Measurements from ENCODE around the gene DHRSX. TPM values are rescaled to one million over a fixed set of nuclear protein-coding genes. Genes with fewer than 3 reads are reported as not detected.

DHRSX gene
- total RNA-seq, 2 donors from 2014 or later, result 11.6 to 14.2 TPM

DNA sequence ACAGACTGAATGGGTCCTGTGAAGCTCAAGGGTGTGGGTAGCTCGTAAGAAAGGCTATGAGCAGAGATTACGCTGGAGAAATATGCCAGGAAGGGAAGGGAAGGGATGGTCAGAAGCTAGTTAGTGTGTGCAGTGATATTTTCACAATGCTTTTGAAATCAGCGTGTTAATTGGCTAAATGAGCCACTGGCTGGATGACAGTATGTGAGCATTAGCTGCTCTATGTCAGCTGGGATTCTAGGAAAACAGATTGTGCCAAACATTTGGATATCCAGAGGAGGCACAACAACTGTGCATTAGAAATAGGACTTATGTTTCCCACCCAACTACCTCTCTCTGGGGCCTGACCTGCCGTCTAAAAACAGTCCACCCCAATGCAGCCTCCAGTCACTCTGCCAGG lies 168.5 kb downstream of the DHRSX start:
- no peak for ATAC-seq

DNA sequence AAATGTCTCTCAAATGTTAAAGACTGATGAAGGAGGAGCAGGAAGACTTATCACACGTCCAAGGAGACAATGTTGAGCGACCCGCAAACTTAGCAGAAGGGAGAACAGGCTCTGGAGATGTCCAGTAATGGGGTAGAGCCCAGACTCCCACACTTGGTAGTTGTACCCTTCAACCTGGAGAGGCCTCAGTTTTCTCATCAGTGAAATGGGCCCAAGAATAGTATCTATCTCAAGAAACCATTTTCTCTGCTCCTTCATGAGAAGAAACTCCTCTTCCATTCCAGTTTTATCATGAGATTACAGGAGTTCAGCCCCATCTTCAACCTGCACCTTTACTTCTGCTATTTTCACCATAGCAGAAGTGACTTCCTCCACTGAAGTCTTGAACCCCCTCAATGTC lies 169.9 kb downstream of the DHRSX start:
- no peaks in the 10 kb centered on the region for H3K9me3 ChIP-seq (ENCODE audit: control insufficient read depth, low read length, poor library complexity, severe bottlenecking)
- no peaks in the 10 kb centered on the region for H3K27me3 Mint-ChIP-seq
- H3K36me3 Mint-ChIP-seq (ENCODE audit: low read depth), result no peaks in the 10 kb centered on the region
- peaks cover 3% of the 10 kb centered on the region for H3K4me1 Mint-ChIP-seq
- no peak overlapping the region for H3K27ac Mint-ChIP-seq
- DNase-seq (no peak), ATAC-seq (no peak)
- H3K4me3 Mint-ChIP-seq, result no peak overlapping the region

More for the DNA sequence above, 168.5 kb downstream of the DHRSX start:
- H3K9me3 ChIP-seq (ENCODE audit: control insufficient read depth, low read length, poor library complexity, severe bottlenecking), result no peaks in the 10 kb centered on the region
- Mint-ChIP-seq H3K27ac (no peak overlapping the region), H3K4me1 (peaks cover 3% of the 10 kb centered on the region), H3K27me3 (no peaks in the 10 kb centered on the region), H3K4me3 (no peak overlapping the region), H3K36me3 (ENCODE audit: low read depth) (no peaks in the 10 kb centered on the region)
- no peak for DNase-seq

DNA sequence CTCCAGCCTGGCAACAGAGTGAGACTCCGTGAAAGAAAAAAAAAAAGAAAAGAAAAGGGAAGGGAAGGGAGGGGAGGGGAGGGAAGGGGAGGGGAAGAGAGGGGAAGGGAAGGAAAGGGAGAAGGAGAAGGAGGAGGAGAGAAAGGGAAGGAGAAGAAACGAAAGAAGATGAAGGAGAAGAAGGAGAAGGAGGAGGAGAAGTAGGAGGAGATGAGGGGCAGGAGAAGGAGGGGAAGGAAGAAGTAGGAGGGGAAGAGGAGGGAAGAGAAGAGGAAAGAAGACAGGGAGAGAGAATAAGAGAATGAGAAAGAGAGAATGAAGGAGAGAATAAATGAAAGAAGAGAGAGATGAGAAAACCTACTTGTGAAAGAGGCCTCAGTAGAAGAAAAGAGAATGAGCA lies 170.3 kb downstream of the DHRSX start:
- ATAC-seq (no peak), DNase-seq (no peak)
- H3K27ac Mint-ChIP-seq, result no peak overlapping the region
- no peaks in the 10 kb centered on the region for H3K27me3 Mint-ChIP-seq
- H3K4me1 Mint-ChIP-seq, result peaks cover 3% of the 10 kb centered on the region
- H3K4me3 Mint-ChIP-seq, result no peak overlapping the region
- no peaks in the 10 kb centered on the region for H3K9me3 ChIP-seq (ENCODE audit: control insufficient read depth, low read length, poor library complexity, severe bottlenecking)
- H3K36me3 Mint-ChIP-seq (ENCODE audit: low read depth), result no peaks in the 10 kb centered on the region

DNA sequence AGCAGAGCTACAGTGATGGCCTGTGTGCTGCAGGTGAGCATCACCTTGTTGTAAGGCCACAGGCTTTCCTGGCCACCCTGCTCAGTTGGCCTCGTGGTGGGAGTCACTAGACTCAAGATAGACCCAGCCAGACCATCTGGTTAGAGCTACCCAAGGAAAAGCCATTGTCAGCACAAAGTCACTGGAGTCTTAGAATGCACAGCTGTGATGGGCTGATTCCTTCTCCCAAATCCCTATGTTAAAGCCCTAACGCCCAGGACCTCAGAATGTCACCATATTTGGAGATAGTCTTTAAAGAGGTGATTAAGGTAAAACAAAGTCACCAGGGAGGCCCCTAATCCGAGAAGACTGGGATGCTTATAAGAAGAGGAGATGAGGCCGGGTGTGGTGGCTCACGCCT lies 173.4 kb downstream of the DHRSX start:
- ATAC-seq, result no peak
- H3K9me3 ChIP-seq (ENCODE audit: control insufficient read depth, low read length, poor library complexity, severe bottlenecking), result no peaks in the 10 kb centered on the region
- no peaks in the 10 kb centered on the region for H3K36me3 Mint-ChIP-seq (ENCODE audit: low read depth)
- no peak overlapping the region for H3K4me3 Mint-ChIP-seq
- H3K27me3 Mint-ChIP-seq, result no peaks in the 10 kb centered on the region
- no peak overlapping the region for H3K27ac Mint-ChIP-seq
- peaks cover 6% of the 10 kb centered on the region for H3K4me1 Mint-ChIP-seq
- no peak for DNase-seq

GRCh38 chrX:2325076-2325784 lies 175.5 kb downstream of the DHRSX start:
- peak in 1 of 3 donors; percentile 13 for DNase-seq
- peak; percentile 40 for ATAC-seq
- H3K27me3 Mint-ChIP-seq, result no peaks in the 10 kb centered on the region
- H3K36me3 Mint-ChIP-seq (ENCODE audit: low read depth), result no peaks in the 10 kb centered on the region
- peak overlapping the region; percentile 88 for H3K4me3 Mint-ChIP-seq
- H3K4me1 Mint-ChIP-seq, result peaks cover 2% of the 10 kb centered on the region
- H3K27ac Mint-ChIP-seq, result peak overlapping the region; percentile 79
- no peaks in the 10 kb centered on the region for H3K9me3 ChIP-seq (ENCODE audit: control insufficient read depth, low read length, poor library complexity, severe bottlenecking)

DNA sequence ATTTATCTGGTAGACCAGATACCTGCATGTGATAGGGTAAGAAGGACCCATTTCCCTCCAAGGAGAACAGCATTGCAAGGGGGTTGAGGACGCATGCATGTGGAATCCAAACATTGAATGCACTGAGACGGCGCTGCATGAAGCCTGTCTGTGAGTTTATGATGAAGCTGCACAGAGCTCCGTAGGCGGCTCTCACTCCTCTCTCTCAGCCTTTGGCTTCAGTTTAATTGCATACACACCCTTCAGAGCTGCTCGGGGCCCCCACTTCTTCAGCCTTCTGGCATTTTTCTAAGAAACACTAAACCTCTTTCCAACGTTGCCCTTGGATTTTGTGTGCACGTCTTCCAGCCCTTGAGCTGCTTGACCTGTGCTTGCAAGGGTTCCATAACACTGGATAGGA lies 176.6 kb downstream of the DHRSX start:
- H3K36me3 Mint-ChIP-seq (ENCODE audit: low read depth), result no peaks in the 10 kb centered on the region
- ATAC-seq (no peak), DNase-seq (no peak)
- H3K27me3 Mint-ChIP-seq, result no peaks in the 10 kb centered on the region
- peak overlapping the region; percentile 13 for H3K4me3 Mint-ChIP-seq
- peaks cover 2% of the 10 kb centered on the region for H3K4me1 Mint-ChIP-seq
- no peaks in the 10 kb centered on the region for H3K9me3 ChIP-seq (ENCODE audit: control insufficient read depth, low read length, poor library complexity, severe bottlenecking)
- peak overlapping the region; percentile 79 for H3K27ac Mint-ChIP-seq

DNA sequence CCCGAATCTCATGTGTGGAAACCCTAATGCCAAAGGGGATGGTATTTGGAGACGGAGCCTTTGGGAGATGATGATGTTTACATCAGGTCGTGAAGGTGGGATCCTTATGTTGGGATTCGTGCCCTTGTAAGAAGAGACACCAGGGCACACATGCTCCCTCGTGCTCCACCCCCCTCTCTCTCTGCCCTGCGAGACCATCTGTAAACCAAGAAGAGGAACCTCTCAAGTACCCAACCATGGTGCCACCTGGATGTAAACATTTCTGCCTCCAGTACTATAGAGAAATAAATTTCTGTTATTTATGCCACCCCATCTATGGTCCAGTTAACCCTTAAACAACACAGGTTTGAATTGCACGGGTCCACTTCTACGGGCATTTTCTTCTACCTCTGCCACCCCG lies 179.4 kb downstream of the DHRSX start:
- H3K27ac Mint-ChIP-seq, result no peak overlapping the region
- no peaks in the 10 kb centered on the region for H3K27me3 Mint-ChIP-seq
- H3K4me3 Mint-ChIP-seq, result no peak overlapping the region
- no peaks in the 10 kb centered on the region for H3K36me3 Mint-ChIP-seq (ENCODE audit: low read depth)
- H3K4me1 Mint-ChIP-seq, result peaks cover 2% of the 10 kb centered on the region
- ATAC-seq, result no peak
- H3K9me3 ChIP-seq (ENCODE audit: control insufficient read depth, low read length, poor library complexity, severe bottlenecking), result no peaks in the 10 kb centered on the region
- no peak for DNase-seq

DNA sequence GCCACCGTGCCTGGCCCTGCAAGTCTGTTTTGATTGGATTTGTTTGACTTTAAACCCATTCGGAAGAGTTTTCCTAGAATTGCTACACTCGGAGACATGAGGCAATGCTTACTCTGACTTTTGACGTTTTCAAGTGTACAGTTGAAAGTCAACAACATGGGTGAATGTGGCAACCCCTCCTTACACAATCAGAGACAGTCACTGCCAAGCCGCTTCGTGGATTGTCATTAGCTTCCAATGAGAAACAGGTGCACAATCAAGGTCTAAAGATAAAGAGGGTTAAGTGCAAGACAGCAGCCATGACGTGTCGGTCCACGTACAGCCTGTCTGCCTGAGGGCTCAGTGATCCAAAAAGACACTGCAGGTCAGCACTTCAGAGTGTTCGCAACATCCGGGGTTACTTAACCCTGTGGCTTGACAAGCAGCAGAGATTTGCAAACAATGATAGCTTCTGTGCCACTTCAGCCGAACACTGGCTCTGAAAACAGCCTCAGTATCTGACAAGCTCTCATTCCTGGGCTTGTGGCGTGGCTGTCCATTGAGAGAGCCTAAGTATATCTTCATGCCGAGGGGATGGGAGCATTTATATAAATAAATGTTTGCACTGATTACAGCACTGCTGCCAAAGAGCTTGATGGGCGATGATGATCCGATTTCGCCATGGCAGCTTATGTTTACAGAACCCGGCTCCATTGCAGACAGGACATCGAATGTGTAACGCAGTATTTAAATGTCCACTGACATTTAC lies 180.0 kb downstream of the DHRSX start:
- no peaks in the 10 kb centered on the region for H3K36me3 Mint-ChIP-seq (ENCODE audit: low read depth)
- no peak overlapping the region for H3K4me3 Mint-ChIP-seq
- peaks cover 2% of the 10 kb centered on the region for H3K4me1 Mint-ChIP-seq
- H3K9me3 ChIP-seq (ENCODE audit: control insufficient read depth, low read length, poor library complexity, severe bottlenecking), result no peaks in the 10 kb centered on the region
- DNase-seq (no peak), ATAC-seq (no peak)
- H3K27me3 Mint-ChIP-seq, result no peaks in the 10 kb centered on the region
- no peak overlapping the region for H3K27ac Mint-ChIP-seq

DNA sequence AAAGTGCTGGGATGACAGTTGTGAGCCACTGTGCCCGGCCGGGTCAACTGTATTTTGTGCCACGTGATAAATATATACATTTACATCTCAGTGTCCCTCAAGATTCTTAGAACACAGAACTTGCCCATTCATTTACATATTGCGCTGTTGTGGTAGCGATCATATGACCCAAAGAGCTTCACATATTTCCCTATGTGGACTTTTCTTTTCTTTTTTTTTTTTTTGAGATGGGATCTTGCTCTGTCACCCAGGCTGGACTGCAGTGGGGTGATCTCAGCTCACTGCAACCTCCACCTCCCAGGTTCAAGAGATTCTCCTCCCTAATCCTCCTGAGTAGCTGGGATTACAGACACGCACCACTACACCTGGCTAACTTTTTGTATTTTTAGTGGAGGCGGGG lies 180.7 kb downstream of the DHRSX start:
- H3K36me3 Mint-ChIP-seq (ENCODE audit: low read depth), result no peaks in the 10 kb centered on the region

GRCh38 chrX:2318371-2318770 lies 182.4 kb downstream of the DHRSX start:
- ATAC-seq, result no peak
- DNase-seq, result no peak
- Mint-ChIP-seq H3K27me3 (no peaks in the 10 kb centered on the region), H3K27ac (no peak overlapping the region), H3K4me3 (no peak overlapping the region), H3K4me1 (no peaks in the 10 kb centered on the region), H3K36me3 (ENCODE audit: low read depth) (no peaks in the 10 kb centered on the region)
- H3K9me3 ChIP-seq (ENCODE audit: control insufficient read depth, low read length, poor library complexity, severe bottlenecking), result no peaks in the 10 kb centered on the region

More for the DNA sequence above, 180.7 kb downstream of the DHRSX start:
- H3K4me1 Mint-ChIP-seq, result peaks cover 2% of the 10 kb centered on the region
- DNase-seq, result no peak
- ATAC-seq, result no peak
- no peaks in the 10 kb centered on the region for H3K27me3 Mint-ChIP-seq
- no peaks in the 10 kb centered on the region for H3K9me3 ChIP-seq (ENCODE audit: control insufficient read depth, low read length, poor library complexity, severe bottlenecking)
- no peak overlapping the region for H3K4me3 Mint-ChIP-seq
- no peak overlapping the region for H3K27ac Mint-ChIP-seq

DNA sequence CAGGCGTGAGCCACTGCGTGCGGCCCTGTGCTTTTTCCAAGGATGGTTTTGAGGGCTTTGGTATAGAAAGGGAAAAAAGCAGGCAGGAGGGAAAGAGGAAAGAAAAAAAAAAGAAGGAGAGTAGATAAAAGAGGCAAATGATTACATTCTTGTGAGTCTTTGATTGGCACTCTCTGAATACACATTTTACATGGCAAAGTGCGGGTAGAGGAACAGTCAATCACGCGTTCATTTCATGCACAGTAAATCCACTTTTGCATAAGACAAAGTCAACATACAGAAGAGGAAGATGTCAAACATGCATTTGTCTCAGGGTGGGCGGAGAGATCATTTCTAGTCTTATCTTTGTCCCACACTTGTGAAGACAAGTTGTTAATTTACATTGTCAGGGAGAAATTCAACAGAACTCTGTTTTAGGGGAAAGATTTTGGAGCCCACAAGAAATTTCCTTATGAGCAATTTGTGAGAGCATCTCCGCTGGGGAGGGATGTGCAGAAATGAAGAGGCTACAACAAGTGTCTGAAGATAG lies 183.2 kb downstream of the DHRSX start:
- H3K4me3 Mint-ChIP-seq, result no peak overlapping the region
- ATAC-seq, result no peak

DNA sequence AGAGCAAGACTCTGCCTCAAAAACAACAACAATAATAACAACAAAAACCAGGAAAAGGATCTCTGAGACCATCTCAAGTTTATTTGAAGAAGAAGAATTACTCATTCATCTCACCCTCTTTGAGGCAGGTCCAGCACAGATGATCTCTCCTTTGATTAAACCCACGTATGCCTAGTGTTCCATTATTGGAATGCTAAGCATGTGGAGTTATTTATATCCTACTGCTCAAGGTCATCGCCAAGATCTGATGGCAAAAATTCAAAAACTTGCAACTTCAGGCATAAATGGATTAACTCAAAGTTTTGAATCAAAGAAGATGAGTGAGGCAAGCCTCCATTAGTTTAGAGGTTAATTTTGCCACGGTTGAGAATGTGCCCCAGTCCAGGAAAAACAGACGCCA lies 184.2 kb downstream of the DHRSX start:
- H3K4me3 Mint-ChIP-seq, result no peak overlapping the region
- H3K9me3 ChIP-seq (ENCODE audit: control insufficient read depth, low read length, poor library complexity, severe bottlenecking), result no peaks in the 10 kb centered on the region
- no peaks in the 10 kb centered on the region for H3K27me3 Mint-ChIP-seq
- no peak for ATAC-seq
- H3K4me1 Mint-ChIP-seq, result no peaks in the 10 kb centered on the region
- H3K27ac Mint-ChIP-seq, result no peak overlapping the region
- no peak for DNase-seq
- H3K36me3 Mint-ChIP-seq (ENCODE audit: low read depth), result no peaks in the 10 kb centered on the region

More for the DNA sequence above, 183.2 kb downstream of the DHRSX start:
- no peaks in the 10 kb centered on the region for H3K4me1 Mint-ChIP-seq
- H3K27me3 Mint-ChIP-seq, result no peaks in the 10 kb centered on the region
- H3K36me3 Mint-ChIP-seq (ENCODE audit: low read depth), result no peaks in the 10 kb centered on the region
- DNase-seq, result no peak
- no peak overlapping the region for H3K27ac Mint-ChIP-seq
- no peaks in the 10 kb centered on the region for H3K9me3 ChIP-seq (ENCODE audit: control insufficient read depth, low read length, poor library complexity, severe bottlenecking)

DNA sequence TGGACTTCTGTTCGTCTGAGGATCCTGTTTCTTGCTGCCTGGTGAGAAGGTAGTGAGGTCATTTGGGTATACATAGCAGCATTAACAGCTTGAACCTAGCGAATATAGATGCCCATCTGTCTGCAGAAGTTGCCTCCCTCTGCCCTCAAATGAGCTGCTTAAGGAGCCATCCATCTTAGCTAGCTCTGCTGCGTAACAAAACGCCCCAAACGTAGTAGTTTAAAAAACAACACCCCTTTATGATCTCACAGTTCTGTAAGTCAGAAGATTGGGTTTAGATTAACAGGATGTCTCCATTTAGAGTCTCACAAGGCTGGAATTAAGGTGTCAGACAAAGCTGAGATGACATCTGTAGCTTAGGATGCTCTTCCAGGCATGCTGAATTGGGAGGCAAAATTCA lies 185.3 kb downstream of the DHRSX start:
- H3K27ac Mint-ChIP-seq, result no peak overlapping the region
- no peaks in the 10 kb centered on the region for H3K9me3 ChIP-seq (ENCODE audit: control insufficient read depth, low read length, poor library complexity, severe bottlenecking)
- no peak for DNase-seq
- H3K36me3 Mint-ChIP-seq (ENCODE audit: low read depth), result peaks cover 5% of the 10 kb centered on the region
- H3K4me1 Mint-ChIP-seq, result no peaks in the 10 kb centered on the region
- no peak overlapping the region for H3K4me3 Mint-ChIP-seq
- ATAC-seq, result no peak
- no peaks in the 10 kb centered on the region for H3K27me3 Mint-ChIP-seq
